NCI-H524 (cell line): ENCODE results near the gene TDRD1.
A peak's percentile ranks its signal among the peaks of the same experiment; 100 is the strongest.

Experiments
- DNase-seq, 2 experiments: peaks; one replicate each; lab custom pipeline; 2025; lab: John Stamatoyannopoulos, UW

The TDRD1 gene

DNA sequence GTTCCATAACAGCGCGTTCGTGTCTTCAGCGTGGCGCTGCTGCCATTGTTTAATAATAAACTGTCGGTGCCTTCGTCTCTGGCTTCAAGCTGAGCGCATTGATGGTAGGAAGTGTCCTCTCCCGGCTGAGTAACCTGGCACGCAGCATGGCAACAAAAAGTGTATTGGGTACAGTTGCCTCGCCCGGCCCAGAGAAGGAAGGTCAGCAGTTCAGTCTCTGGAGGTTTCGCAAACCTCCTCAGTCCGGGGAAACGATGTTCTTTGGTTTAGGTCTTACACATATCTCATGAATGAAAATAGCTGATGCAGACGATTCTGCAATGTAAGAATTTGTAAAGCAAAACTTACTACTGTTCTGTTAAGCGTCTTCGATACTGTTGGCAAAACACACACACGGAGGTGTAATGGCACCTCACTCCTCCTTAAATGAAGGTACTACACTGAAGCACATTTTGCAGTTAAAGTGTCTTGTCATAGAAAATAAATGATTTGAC is 4.4 kb upstream of the TDRD1 start:
- peak in 1 of 2 experiments; percentile 23 for DNase-seq

DNA sequence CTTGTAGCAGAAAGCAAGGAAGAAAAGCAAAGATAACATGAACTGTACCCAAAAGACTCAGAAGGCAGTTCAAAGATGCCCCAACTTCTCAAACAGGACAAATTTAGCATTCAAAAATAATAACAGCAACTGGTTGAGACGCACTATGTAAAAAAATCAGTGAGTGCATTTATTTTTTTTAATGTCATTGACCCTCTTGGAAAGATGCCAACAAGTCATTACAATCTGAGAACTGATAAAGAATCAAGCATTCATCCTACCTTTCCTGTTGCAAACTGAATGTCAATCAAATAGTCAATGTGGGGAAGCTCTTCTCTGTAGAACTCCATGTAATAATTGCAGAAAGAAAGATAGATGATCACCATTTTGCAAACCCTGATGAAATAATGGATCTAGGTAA is 3.5 kb upstream of the TDRD1 start:
- no peak for DNase-seq

DNA sequence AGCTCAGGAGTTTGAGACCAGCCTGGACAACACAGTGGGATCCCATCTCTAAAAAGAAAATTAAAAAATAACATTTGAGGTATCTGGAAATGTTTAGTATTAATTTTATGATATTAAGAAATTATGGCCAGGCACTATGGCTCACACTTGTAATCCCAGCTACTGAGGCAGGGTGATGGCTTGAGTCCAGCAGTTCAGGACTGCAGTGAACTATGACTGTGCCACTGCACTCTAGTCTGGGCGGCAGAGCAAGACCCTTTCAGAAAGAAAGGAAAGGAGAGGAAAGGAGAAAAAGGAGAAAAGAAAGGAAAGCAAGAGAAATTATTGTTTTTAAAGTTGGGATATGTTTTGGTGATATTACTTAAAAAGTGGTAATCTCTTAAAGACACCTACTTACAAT is 2.6 kb upstream of the TDRD1 start:
- no peak for DNase-seq

DNA sequence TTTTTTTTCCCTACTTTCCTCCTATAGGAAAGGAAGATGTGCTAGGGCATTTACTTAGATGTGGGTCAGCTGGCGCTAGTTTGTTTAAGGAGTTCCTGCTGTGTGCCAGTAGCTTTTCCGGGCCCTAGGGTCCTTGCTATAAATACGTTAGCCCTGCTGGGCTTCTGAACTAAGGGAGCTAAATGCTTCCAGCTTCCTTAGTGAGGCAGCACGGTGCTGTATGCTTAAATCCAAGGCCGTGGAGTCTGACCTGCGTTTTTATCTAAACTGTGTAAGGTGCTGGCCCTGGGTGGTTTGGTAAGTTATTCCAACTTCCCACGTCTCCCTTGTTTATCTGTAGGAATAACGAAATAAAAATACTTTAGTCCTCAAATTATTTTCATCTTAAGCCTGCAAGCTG is 594 bp downstream of the TDRD1 start:
- DNase-seq: no peak

DNA sequence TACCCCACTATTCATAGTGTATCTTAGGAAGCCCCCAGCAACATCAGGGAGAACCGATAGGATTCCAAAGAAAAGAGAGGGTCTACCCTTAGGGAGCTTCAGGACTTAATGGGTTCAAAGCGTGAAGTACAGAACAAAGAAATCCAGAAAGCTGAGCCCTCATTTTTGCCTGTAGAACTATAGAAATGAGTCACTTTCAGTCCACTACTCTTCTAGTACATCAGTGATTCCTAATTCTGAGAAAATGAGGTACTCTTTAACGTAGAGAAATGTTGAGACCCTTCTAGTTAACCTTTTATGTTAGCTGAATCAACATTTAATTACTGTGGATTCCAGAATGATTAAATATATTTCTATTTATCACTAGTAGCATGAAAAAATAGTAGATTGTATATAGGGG is 1.8 kb downstream of the TDRD1 start:
- DNase-seq: no peak

DNA sequence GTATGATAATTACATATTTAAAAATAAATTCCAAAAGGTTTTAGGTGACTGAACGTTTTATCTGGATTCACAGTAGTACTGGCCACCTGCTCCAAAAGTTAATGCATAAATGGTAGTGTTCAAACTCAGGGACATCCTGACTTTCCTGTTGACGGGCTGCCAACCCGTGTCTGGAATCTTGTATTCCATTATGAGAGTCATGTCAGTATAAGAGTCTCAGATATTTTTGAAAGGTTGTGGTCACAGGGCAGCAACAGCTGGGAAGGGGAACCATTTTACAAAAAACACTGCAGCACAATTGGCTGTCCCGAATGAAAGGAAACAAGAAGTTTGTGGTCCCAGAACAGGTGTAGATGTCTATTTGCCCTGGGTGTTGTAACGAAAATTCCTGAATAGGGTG is 2.8 kb downstream of the TDRD1 start:
- no peak for DNase-seq

DNA sequence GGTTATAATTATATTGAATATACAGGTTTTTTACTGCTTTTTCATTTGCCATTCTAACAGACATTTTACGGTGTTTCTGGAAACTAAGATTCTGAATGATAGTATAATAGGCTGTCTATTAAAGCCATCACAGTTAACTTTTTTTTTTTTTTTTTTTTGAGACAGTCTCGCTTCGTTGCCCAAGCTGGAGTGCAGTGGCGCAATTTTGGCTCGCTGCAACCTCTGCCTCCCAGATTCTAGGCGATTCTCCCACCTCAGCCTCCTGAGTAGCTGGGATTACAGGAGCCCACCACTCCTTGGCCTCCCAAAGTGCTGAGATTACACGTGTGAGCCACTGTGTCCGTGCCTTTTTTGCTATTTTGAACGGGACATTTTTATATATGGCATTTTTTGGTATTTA is 4.4 kb downstream of the TDRD1 start:
- DNase-seq: no peak

DNA sequence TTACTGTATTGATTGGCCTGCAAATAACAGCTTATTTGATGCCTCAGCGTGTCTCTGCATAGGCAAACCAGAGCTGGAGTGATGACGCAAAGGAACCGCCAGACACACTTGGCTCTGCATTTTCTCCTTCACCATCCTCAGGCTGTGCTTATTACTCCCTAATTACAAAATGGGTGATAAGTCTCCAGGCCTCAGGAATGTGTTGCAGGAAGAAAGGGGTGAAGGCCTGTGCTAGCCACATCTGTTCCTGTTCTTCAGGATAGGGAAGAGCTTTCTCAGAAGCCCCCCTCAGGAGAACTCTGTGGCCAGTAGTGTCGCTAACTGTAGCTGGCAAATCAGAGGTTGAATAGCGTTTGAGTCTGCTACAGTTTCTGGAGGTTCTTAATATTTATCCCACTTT is 5.1 kb downstream of the TDRD1 start:
- DNase-seq: no peak

DNA sequence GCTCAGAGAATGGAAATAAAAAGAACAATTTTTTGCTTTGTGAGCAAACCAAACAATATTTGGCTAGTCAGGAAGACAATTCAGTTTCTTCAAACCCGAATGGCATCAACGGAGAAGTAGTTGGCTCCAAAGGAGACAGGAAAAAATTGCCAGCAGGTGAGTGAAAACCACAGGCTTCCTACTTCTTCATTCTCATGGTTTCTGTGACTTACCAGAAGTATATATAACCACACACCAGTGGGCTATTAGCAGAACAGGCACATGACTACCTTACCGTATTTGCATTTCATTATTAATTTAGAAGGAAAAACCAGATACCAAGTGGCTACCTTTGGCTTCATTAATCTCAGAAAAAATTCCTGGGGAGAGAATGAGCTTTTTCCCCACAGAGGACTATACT is 8.8 kb downstream of the TDRD1 start:
- no peak for DNase-seq

DNA sequence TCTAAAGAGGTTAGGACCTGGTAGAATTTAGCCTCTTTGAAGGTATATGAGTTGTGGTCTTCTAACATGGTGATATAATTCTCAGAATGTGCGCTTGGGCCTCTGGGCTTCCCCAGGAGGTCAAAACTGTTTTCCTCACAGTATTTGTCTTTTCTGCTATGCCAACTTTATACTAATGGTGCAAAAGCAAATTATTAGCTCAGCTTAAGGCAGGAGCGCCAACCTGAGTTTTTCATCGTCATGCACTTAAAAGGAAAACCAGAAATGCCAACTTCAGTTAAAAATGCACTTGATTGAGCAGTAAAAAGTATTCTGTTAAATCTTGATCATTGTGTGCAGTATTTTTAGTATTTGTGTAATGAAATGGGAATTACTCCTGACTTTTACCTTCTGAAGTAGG is 9.7 kb downstream of the TDRD1 start:
- no peak for DNase-seq

DNA sequence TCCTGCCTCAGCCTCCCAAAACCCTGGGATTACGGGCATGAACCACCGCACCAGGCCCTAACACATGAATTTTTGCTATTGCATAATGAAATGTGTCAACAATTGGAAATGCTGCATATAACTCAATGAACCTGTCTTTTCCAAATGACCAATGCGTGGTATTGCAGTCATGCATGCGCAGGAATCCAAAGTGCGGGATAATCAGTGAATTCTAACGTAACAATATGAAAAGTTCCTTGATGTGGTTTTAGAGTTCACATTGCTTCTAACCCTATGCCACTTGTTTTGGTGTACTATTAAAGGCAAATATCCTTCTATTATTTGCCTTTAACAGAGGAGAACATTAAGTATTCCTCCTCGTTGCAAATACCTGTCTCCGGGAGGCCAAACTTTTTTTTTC is 10.5 kb downstream of the TDRD1 start:
- no peak for DNase-seq

DNA sequence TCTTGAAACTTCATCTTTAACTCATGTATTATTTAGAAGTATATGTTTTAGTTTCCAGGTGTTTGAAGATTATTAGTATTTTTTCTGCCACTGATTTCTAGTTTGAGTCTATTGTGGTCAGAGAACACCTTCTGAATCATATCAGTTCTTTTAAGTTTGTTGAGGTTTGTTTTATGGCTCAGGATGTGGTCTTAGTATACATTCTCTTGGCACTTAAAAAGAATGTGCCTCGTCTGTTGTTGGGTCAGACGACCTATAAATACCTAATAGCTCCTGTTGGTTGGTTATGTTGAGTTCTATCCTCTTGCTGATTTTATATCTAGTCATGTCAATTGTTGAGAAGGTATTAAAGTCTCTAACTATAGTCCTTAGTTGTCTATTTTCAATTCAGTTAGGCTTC is 15.9 kb downstream of the TDRD1 start:
- DNase-seq: no peak

DNA sequence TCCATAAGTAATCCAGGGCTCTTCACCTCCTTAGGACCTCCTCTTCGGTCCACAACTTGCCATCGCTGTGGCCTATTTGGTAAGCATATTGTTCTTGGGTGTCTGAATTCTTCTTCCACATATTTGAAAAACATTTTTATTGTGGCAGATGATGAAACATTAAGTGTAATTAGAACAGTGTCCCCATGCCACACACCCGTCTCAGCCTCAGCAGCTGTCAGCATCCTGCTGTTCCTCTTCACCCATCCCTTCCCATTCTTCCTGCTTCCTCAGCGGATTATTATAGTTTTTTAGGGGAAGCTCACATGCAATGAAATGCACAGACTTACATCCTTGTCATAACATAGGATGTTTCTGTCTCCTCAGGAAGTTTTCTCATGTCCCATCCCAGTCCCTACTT is 20.1 kb downstream of the TDRD1 start:
- peak in 1 of 2 experiments; percentile 38 for DNase-seq

DNA sequence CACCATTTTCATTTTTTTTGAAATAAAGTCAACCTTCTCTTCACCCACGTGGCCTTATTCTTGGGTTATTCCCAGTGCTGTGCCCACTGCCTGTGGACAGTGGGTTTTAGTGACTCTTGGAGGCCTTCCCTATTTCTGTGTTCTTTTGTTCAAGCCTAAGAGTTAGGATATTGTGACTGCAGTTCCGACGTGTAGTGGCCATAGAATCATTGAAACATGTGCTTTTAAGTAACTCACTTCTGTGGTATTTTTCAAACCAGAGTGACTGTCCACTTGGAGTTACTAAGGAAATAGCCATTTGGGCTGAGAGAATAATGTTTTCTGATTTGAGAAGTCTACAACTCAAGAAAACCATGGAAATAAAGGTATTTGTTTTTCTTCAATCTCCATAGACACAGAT is 23.7 kb downstream of the TDRD1 start:
- DNase-seq: no peak

DNA sequence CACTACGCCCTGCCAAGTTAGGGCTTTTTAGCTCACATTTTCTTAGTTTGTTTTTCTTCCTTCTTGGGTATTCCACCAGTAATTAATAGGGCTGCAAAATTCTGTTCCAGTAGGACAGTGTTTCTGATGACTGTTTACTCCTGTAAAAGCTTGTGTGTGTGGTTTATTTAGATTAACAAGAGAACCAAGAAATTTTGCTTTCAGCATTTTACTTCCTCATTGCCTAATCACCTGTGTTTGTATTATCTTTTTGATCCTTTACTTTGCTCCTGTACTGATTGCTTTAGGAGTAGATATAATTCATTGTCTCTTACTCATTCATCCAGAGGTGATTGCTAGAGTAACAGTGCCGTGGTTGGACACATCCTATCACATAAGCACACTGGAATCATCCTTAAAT is 27.7 kb downstream of the TDRD1 start:
- no peak for DNase-seq

DNA sequence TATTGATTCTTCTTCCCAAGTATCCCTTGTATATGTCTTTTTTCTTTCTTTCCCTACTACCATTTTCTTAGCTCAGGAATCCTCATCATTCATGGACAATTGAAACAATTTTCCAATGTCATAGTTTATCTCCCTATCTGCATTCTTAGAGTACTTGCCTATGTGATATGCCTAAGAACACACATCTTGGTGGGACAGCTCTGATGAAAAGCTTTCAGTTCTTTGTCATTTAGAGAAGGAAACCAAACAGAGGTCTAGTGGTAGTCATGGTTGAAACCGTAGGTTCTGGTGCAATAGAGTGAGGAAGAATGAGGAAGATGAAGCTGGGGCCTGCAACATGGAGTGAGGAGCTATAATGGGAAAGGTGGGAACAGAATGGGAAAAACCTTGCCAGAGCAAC is 28.2 kb downstream of the TDRD1 start:
- no peak for DNase-seq

DNA sequence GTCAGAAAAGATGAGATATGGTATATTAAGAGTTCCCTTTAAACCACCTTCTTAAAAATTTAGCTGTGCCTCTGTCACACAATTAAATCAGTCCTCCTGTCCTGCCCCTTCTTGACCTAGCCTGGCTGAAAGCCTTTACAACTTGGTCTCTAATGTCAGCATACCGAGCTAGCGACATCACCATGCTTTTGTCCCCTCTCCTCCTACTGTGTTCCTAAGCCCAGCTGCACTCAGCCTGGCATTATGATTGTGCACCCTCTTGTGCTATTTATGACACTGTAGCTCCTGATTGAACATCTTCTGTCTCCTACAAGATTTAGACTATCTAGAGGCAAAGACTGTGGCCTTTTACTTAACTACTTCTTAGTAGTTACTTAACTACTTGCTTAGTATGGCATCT is 29.2 kb downstream of the TDRD1 start:
- no peak for DNase-seq

DNA sequence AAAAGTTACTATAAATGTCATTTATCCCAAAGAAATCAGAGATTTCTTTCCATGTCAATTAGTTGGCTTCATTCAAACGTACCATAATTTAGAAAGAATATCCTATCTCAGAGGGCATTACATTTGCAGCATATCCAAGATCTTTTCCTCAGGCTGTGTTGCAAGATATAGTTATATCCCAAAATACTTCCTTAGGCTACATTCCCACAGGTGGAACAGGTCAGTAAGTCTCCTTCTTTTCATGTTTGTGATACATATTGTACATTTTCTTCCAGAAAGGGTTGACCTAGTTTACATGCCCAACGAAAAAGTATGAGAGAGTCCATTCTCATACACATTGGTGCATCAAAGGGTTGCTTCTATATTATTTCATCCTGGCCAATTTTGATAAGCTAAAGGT is 33.0 kb downstream of the TDRD1 start:
- no peak for DNase-seq

DNA sequence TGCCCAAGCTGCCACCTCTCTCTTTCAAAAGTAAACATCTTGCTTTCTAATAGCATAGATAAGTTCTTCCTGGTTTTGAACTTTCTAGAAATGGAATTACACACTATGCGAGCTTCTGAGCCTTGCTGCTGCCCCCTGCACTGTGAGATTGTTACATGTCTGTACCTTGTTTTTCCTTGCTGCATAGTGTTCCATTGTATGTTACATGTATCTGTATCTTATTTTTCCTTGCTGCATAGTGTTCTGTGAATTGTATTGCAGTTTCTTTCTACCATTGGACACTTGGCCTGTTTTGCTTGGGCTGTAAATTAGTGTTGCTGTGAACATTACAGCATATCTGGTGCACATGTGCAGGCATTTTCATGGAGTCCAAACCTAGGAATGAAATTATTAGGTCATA is 35.9 kb downstream of the TDRD1 start:
- DNase-seq: no peak

DNA sequence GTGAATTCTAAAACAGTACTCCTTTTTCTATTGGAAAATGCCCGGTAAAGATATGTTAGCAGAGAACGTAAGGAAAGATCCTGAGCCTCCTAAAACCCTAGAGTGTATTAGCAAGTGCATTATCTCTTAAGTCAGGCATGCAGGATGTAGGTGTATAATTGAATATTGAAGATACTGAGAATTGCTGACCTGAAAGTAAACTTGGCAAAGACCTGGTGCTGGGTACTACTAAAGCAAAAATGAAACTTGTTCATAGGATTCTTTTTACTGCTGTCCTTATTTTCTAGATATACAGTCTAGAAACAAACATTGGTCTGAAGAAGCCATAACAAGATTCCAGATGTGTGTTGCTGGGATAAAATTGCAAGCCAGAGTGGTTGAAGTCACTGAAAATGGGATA is 41.1 kb downstream of the TDRD1 start:
- no peak for DNase-seq

DNA sequence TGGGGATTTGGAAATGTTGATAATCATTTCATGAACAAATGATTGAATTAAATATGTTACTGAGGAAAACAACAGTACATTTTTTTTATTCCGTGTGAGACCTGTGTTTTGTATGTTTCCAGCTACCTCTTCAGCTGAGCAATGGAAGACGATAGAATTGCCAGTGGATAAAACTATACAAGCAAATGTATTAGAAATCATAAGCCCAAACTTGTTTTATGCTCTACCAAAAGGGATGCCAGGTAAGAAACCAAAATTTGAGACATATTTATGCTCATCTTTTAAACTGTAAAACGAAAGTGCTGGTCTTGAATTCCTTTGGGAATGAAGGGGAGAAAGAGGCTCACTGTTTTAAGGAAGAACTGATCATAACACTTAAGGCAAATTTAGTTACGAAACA is 42.1 kb downstream of the TDRD1 start:
- no peak for DNase-seq

DNA sequence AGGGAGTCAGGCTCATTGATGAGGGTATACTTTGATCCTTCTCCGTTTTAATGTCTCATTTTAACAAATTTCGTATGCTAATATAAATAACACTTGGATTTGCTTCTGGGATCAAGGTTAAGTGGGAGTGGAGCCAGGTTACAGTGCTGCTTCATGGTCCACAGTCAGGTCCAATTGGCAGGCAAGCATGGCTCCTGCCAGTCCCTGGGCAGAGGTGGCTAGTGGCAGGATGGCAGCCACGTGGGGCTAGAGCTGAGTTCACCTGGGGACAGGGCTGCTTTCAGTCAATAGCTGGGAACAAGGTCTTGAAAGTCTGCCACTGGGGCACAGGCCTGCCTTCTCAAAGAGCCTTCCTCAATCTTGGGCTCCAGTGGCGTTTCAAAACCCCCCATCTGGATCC is 43.9 kb downstream of the TDRD1 start:
- DNase-seq: no peak

DNA sequence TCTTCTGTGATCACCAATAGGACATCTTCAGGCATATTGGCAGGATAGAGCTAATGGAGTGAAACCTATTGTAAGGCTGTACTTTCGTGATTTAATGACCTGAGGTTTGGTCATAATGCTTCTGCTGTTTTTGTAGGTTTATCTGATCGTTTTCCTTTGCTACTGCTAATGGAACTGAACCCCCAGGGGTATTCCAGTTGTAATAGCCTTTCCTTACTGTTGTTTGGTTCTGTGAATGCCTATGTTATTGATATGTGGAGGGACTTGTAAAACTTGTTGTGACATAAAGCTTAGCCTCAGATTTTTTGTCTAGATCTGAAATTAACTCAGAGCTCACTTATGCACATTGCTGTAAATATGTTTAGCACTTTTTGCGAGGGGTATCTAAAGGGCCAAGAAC is 49.0 kb downstream of the TDRD1 start:
- DNase-seq: no peak

DNA sequence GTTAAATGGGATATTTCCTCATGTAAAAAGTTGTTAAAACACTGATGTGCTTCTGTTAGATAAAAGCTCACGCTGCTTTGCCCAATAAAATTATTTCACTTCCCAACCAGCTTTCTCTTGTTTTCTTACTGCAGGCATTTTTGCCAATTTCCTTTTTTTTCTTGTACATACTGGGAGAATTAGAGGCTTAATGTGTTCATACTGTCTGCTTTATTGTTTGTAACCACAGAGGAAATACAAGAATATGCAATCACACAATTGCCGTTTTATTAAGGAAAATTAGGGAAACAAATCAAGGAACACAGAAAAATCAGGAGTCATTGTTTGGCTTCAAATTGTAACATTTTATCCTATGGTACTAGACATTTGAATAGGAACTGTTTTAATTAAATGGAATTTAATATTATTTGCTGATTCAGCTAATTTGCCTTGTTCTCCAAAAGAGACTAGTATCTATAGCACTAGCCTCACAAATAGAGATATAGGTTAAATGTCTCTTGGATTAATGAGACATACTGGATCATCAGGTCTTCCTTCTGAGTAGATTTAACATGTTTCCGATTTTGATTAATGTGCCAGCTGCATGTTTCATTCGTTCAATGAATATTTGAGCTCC is 53.5 kb downstream of the TDRD1 start:
- no peak for DNase-seq

DNA sequence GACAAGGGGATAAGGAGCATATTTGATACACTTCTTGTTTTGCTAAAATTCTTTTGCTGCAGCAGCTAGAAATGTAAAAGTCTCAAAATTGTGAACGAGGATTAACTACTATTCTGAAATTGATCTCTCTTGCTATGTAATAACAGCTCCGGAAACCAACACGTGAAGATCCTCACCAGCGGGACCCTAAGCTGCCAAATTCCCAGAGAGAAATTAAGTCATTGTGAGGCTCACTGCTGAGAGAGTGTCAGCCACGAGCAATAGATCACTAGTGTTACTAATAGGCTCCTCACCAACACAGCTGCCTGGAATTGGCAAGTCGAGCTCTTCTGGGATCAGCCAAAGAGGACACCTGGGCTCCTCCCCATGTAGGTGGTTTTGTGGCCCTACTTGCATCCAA is 54.3 kb downstream of the TDRD1 start:
- no peak for DNase-seq
